ENCODE measurements around the gene DNAI2.

DNA sequence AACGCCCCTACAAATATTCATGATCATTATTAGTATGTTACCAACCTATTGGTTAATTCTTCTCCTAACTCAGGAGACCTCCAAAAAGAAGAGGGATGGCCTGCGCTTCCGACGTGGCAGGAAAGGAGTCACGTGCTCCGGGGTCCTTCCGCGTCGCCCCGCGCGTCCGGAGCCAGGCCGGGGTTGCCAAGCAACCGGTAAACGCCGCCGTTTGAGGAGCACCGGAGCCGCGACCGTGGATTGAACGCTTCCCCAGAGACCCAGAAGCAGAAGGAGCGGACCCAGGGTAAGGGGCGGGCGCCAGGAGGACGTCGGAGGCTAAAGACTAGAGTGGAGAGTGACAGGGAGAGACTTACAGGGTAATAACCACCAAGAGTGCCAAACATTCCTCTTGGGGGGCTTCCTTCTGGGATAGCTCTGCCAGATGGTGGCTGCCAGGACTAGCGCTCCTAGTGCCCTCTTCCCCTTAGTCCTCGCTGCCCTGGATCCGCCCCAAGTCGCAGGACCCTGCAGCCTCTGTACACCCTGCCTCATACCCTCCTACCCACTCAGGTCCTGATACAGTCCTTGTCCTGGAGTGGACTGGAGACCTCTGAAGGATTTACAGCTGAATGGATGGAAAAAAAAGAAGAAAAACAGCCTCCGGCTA is at the start of gene DNAI2:
- TF ChIP-seq SNAI2 (CRISPR knock-in tag; IDR thresholded peaks at IDR 0.05) (no peak), ESRRG (CRISPR knock-in tag; IDR thresholded peaks at IDR 0.05) (no peak), OSR1 (CRISPR knock-in tag; IDR thresholded peaks at IDR 0.05) (no peak), ZFP3 (CRISPR knock-in tag; IDR thresholded peaks at IDR 0.05) (no peak), ZNF8 (CRISPR knock-in tag; IDR thresholded peaks at IDR 0.05) (no peak), BACH2 (CRISPR knock-in tag; IDR thresholded peaks at IDR 0.05; ENCODE audit: borderline replicate concordance) (no peak), RARB (CRISPR knock-in tag; IDR thresholded peaks at IDR 0.05) (no peak)
- TF ChIP-seq, protein P1, sequence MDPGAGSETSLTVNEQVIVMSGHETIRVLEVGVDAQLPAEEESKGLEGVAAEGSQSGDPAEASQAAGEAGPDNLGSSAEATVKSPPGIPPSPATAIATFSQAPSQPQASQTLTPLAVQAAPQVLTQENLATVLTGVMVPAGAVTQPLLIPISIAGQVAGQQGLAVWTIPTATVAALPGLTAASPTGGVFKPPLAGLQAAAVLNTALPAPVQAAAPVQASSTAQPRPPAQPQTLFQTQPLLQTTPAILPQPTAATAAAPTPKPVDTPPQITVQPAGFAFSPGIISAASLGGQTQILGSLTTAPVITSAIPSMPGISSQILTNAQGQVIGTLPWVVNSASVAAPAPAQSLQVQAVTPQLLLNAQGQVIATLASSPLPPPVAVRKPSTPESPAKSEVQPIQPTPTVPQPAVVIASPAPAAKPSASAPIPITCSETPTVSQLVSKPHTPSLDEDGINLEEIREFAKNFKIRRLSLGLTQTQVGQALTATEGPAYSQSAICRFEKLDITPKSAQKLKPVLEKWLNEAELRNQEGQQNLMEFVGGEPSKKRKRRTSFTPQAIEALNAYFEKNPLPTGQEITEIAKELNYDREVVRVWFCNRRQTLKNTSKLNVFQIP (CRISPR knock-in tag; IDR thresholded peaks at IDR 0.05; ENCODE audit: borderline replicate concordance, low read depth): no peak
- TF ChIP-seq, protein P2, sequence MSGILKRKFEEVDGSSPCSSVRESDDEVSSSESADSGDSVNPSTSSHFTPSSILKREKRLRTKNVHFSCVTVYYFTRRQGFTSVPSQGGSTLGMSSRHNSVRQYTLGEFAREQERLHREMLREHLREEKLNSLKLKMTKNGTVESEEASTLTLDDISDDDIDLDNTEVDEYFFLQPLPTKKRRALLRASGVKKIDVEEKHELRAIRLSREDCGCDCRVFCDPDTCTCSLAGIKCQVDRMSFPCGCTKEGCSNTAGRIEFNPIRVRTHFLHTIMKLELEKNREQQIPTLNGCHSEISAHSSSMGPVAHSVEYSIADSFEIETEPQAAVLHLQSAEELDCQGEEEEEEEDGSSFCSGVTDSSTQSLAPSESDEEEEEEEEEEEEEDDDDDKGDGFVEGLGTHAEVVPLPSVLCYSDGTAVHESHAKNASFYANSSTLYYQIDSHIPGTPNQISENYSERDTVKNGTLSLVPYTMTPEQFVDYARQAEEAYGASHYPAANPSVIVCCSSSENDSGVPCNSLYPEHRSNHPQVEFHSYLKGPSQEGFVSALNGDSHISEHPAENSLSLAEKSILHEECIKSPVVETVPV (CRISPR knock-in tag; IDR thresholded peaks at IDR 0.05): no peak
- TF ChIP-seq, protein P3, sequence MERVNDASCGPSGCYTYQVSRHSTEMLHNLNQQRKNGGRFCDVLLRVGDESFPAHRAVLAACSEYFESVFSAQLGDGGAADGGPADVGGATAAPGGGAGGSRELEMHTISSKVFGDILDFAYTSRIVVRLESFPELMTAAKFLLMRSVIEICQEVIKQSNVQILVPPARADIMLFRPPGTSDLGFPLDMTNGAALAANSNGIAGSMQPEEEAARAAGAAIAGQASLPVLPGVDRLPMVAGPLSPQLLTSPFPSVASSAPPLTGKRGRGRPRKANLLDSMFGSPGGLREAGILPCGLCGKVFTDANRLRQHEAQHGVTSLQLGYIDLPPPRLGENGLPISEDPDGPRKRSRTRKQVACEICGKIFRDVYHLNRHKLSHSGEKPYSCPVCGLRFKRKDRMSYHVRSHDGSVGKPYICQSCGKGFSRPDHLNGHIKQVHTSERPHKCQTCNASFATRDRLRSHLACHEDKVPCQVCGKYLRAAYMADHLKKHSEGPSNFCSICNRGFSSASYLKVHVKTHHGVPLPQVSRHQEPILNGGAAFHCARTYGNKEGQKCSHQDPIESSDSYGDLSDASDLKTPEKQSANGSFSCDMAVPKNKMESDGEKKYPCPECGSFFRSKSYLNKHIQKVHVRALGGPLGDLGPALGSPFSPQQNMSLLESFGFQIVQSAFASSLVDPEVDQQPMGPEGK (CRISPR knock-in tag; IDR thresholded peaks at IDR 0.05; ENCODE audit: borderline replicate concordance): no peak

All from SK-N-SH treated with all-trans-retinoic acid at 6 μM for 48 hours (cell line).